8988T (cell line): Measurements from ENCODE around the gene URB2.
"Not testable (repeated sequence)": the region's sequence is repeated elsewhere in the genome, so short reads cannot be mapped to it uniquely, and the experiment has no call there.

ENCODE experiments used
- DNase-seq: peaks from one replicate; pipeline ENCODE4 v3.0.0; 2011

URB2 gene

GRCh38 chr1:229696385-229696784 is 70.3 kb downstream of the URB2 start:
- DNase-seq: no peak

- no peak for DNase-seq
These were observed 73.7 kb downstream of the URB2 start for GRCh38 chr1:229699613-229700267.

DNA sequence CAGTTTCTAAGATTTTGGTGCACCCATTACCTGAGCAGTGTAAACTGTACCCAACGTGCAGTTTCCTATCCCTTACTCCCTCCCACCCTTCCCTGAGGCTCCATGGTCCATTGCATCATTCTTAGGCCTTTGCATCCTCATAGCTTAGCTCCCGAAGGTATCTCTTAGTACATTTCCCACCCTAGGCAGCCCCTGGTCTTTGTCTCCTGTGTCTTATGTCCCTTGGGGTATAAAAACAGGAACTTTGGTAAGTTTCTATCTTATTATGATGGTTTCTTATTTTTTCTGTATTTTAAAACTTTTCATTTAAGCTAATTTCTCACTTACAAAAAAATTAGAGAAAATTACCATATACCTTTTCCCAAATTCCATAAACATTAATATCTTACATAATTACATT is 78.1 kb downstream of the URB2 start:
- no peak for DNase-seq

GRCh38 chr1:229705152-229705551 is 79.1 kb downstream of the URB2 start:
- DNase-seq: not testable (repeated sequence)

- DNase-seq: not testable (repeated sequence)
These were observed 81.1 kb downstream of the URB2 start for GRCh38 chr1:229707127-229707526.

- DNase-seq: no peak
These were observed 83.5 kb downstream of the URB2 start for GRCh38 chr1:229709500-229710013.
